Measurements from ENCODE around the gene ROMO1. TPM values are rescaled to one million over a fixed set of nuclear protein-coding genes. Genes with fewer than 3 reads are reported as not detected.

The ROMO1 gene
- total and polyA plus RNA-seq, 2 of the 8 experiments (the other 6 are each of a cell fraction or from before 2014, with no cell fraction given): 164 to 702 TPM

DNA sequence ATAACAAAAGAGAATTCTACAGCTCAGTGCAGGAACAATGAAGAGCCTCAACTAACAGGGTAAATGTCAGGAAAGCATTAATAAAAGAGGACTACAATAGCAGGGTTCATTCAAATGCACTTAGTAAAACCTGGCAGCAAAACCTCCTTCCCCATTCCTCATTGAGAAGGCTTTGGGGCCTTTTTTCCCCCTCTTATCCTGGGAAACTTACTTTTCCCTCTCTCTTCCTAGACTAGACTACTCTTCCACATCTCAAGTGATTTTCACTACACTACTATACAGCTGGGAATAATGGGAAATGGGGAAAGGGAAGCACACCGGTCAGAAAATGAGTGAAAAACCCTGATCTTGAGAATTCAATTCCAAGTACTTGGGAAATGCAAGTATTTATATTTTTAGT lies 10.1 kb downstream of the ROMO1 start:
- WGBS, 2 experiments (ENCODE audit: extremely low coverage in 1 of 2, insufficient coverage in 1 of 2, insufficient read length in 1 of 2, insufficient replicate concordance in 2 of 2, low coverage in 1 of 2, low lambda C conversion rate in 2 of 2, missing lambda C conversion rate in 1 of 2): 77% methylated on average over 1 of the region's 1 CpG; no CpG with 5 or more reads in 1 of the 2 experiments
- no peak overlapping the region for H3K9ac ChIP-seq (replicated peaks in 1 of 4; ENCODE audit: extremely low read depth in 1 of 4, low read depth in 3 of 4, low read length in 3 of 4)
- no peak overlapping the region for H2BK120ac ChIP-seq (replicated peaks; ENCODE audit: low read depth, low read length)
- no peak overlapping the region for H3K27ac ChIP-seq (ENCODE audit: low read depth, low read length)
- H3K14ac ChIP-seq (ENCODE audit: insufficient read length): no peak overlapping the region
- no peaks in the 10 kb centered on the region for H3K4me1 ChIP-seq (replicated peaks in 1 of 4; ENCODE audit: control insufficient read depth in 3 of 4, insufficient read depth in 4 of 4, low read length in 3 of 4)
- peaks cover 25 to 99% (median 79%) of the 10 kb centered on the region in 4 experiments for H3K36me3 ChIP-seq (ENCODE audit: control insufficient read depth in 2 of 4, insufficient read depth in 4 of 4, low read length in 3 of 4)
- H3K79me2 ChIP-seq (ENCODE audit: control insufficient read depth in 1 of 2, insufficient read depth in 2 of 2, low read length in 2 of 2): peaks cover 0 to 41% of the 10 kb centered on the region in 2 experiments; a peak in 2 of 4 replicates
- H3K23ac ChIP-seq (ENCODE audit: insufficient read length): no peak overlapping the region
- no peak overlapping the region for H2AFZ ChIP-seq (ENCODE audit: low read length)
- 0 out of 2 replicates have a peak, but pooled peaks cover 3% of the 10 kb centered on the region for H3K79me1 ChIP-seq (ENCODE audit: low read depth, low read length)
- no peak overlapping the region for H4K8ac ChIP-seq (ENCODE audit: extremely low read depth, insufficient read depth, low read length)
- no peak overlapping the region for H2BK15ac ChIP-seq (ENCODE audit: low read length)
- CTCF ChIA-PET (ENCODE audit: partially characterized antibody): interaction anchor here (2.0 kb wide), 2 partner anchors 9 to 10 kb away, joined by 6 to 8 read pairs; no protein-coding TSS in a partner anchor
- H2BK20ac ChIP-seq (ENCODE audit: low read length): no peak overlapping the region
- H4K20me1 ChIP-seq (replicated peaks in 1 of 2; ENCODE audit: control insufficient read depth in 1 of 2, insufficient read depth in 2 of 2, low read length in 2 of 2): peaks cover 6 to 8% of the 10 kb centered on the region in 2 experiments
- H3K9me3 ChIP-seq (ENCODE audit: insufficient read depth in 2 of 2, low read depth in 1 of 2, low read length in 1 of 2): no peaks in the 10 kb centered on the region
- no peak overlapping the region for H3K4ac ChIP-seq (replicated peaks; ENCODE audit: insufficient read length, low read depth, low read length)
- H2BK5ac ChIP-seq (ENCODE audit: low read depth, low read length): no peak overlapping the region
- H3K27me3 ChIP-seq (replicated peaks in 1 of 4; ENCODE audit: control insufficient read depth in 3 of 4, extremely low read depth in 1 of 4, insufficient read depth in 3 of 4, low read length in 3 of 4): no peaks in the 10 kb centered on the region
- no peak overlapping the region for H4K91ac ChIP-seq (replicated peaks; ENCODE audit: insufficient read length, low read length)
- H4K5ac ChIP-seq (ENCODE audit: insufficient read length, low read depth, low read length): no peak overlapping the region
- peak in 1 of 2 experiments; percentile 52; a peak in 1 of 3 replicates for TF ChIP-seq POLR2A (IDR thresholded peaks at IDR 0.05; ENCODE audit: control extremely low read depth in 1 of 2, low read depth in 2 of 2, low read length in 2 of 2)
- TF ChIP-seq KDM1A (IDR thresholded peaks at IDR 0.05; ENCODE audit: borderline replicate concordance, low read length): no peak
- peak; percentile 19; the same call in 1 of the 2 replicates for TF ChIP-seq POLR2AphosphoS5 (IDR thresholded peaks at IDR 0.05; ENCODE audit: low read depth, low read length)
- no peak for TF ChIP-seq NRF1 (IDR thresholded peaks at IDR 0.05; ENCODE audit: low read depth, low read length)
- no peak overlapping the region for H3K56ac ChIP-seq (replicated peaks; ENCODE audit: insufficient read length, low read depth, low read length)
- POLR2A ChIA-PET (ENCODE audit: partially characterized antibody): interaction anchor here (40.1 to 45.3 kb wide), 2 partner anchors 9 to 21 kb away, joined by 2341 read pairs; partner anchors contain the start of genes NFS1, RBM39 and ROMO1
- H3K4me3 ChIP-seq (ENCODE audit: extremely low read depth in 1 of 4, insufficient read depth in 2 of 4, low read depth in 3 of 4, low read length in 4 of 4): no peak overlapping the region
- no peak for DNase-seq (ENCODE audit: low read depth in 1 of 2, low spot score in 2 of 2)
- no peak overlapping the region for H2BK12ac ChIP-seq (ENCODE audit: low read depth, low read length)
- H3K4me2 ChIP-seq (ENCODE audit: insufficient read depth in 1 of 2, low read depth in 2 of 2, low read length in 2 of 2): no peak overlapping the region
- H3K18ac ChIP-seq (ENCODE audit: extremely low read depth, low read length): no peak overlapping the region
- FAIRE-seq: no peak
- no peak overlapping the region for H2AK5ac ChIP-seq (ENCODE audit: low read depth, low read length)
- H3K23me2 ChIP-seq (ENCODE audit: low read depth, low read length): no peaks in the 10 kb centered on the region
